Astrocyte (in vitro differentiated cells and primary cell): ENCODE results near the gene NCDN. TPM values are rescaled to one million over a fixed set of nuclear protein-coding genes. Genes with fewer than 3 reads are reported as not detected.

Source experiments
- DNase-seq: peaks from one replicate; pipeline ENCODE4 v3.0.0-alpha.2; 2010; ENCODE audit warnings: low read depth
- FAIRE-seq: peaks from 2 replicates; lab custom pipeline; 2011; peaks lifted over from hg19 to GRCh38; lab: Jason Lieb, UNC
- H2AFZ ChIP-seq: 2 replicates; pipeline ENCODE4 v1.6.0; 2012; ENCODE audit warnings: low read depth, low read length, inconsistent platforms
- H3K27ac ChIP-seq: 2 replicates; pipeline ENCODE4 v1.5.1; 2011; ENCODE audit warnings: low read depth, low read length, inconsistent platforms
- H3K27me3 ChIP-seq: 2 replicates; pipeline ENCODE4 v1.6.0; 2011; ENCODE audit warnings: low read length, inconsistent platforms; ENCODE audit not compliant: insufficient read depth
- H3K36me3 ChIP-seq: 2 replicates; pipeline ENCODE4 v1.5.1; 2011; ENCODE audit warnings: low read length, inconsistent platforms; ENCODE audit not compliant: insufficient read depth
- H3K4me1 ChIP-seq: 2 replicates; pipeline ENCODE4 v1.5.1; 2011; ENCODE audit warnings: low read length, inconsistent platforms; ENCODE audit not compliant: insufficient read depth
- H3K4me2 ChIP-seq: 2 replicates; pipeline ENCODE4 v1.6.0; 2012; ENCODE audit warnings: low read length, inconsistent platforms
- H3K4me3 ChIP-seq: 2 replicates; pipeline ENCODE4 v1.5.1; 2011; ENCODE audit warnings: low read depth, mild to moderate bottlenecking, low read length, inconsistent platforms; ENCODE audit not compliant: insufficient read depth
- H3K79me2 ChIP-seq: 2 replicates; pipeline ENCODE4 v1.6.0; 2012; ENCODE audit warnings: mild to moderate bottlenecking, low read length, inconsistent platforms; ENCODE audit not compliant: insufficient read depth
- H3K9ac ChIP-seq: 2 replicates; pipeline ENCODE4 v1.6.0; 2012; ENCODE audit warnings: mild to moderate bottlenecking, low read length, inconsistent platforms
- H3K9me3 ChIP-seq: 2 replicates; pipeline ENCODE4 v1.5.1; 2012; ENCODE audit warnings: low read depth, mild to moderate bottlenecking, low read length, inconsistent platforms; ENCODE audit not compliant: insufficient read depth
- H4K20me1 ChIP-seq: 2 replicates; pipeline ENCODE4 v1.6.0; 2012; ENCODE audit warnings: low read length, inconsistent platforms; ENCODE audit not compliant: insufficient read depth
- H3K27ac Mint-ChIP-seq: one replicate; pipeline ENCODE4 v1.8.0; 2021; ENCODE audit warnings: mild to moderate bottlenecking, mixed read lengths; ENCODE audit not compliant: unreplicated experiment
- H3K27me3 Mint-ChIP-seq: one replicate; pipeline ENCODE4 v1.8.0; 2021; ENCODE audit warnings: low read depth, mixed read lengths; ENCODE audit not compliant: unreplicated experiment
- H3K36me3 Mint-ChIP-seq: one replicate; pipeline ENCODE4 v1.8.0; 2021; ENCODE audit warnings: low read depth, mixed read lengths; ENCODE audit not compliant: unreplicated experiment
- H3K4me1 Mint-ChIP-seq: one replicate; pipeline ENCODE4 v1.8.0; 2021; ENCODE audit warnings: low read depth, mixed read lengths; ENCODE audit not compliant: unreplicated experiment
- H3K4me3 Mint-ChIP-seq: one replicate; pipeline ENCODE4 v1.8.0; 2021; ENCODE audit warnings: mild to moderate bottlenecking, moderate library complexity, mixed read lengths; ENCODE audit not compliant: unreplicated experiment
- H3K9me3 Mint-ChIP-seq: one replicate; pipeline ENCODE4 v1.8.0; 2021; ENCODE audit warnings: mild to moderate bottlenecking, mixed read lengths; ENCODE audit not compliant: unreplicated experiment
- EZH2 ChIP-seq: IDR thresholded peaks from 2 replicates; pipeline ENCODE4 v1.6.1; 2012; ENCODE audit warnings: mild to moderate bottlenecking, low read length, inconsistent platforms; ENCODE audit not compliant: insufficient read depth
- total RNA-seq: library from RNA; stranded (reverse); gene quantifications from 2 replicates; pipeline ENCODE4 v1.2.1, GENCODE V29; 2021
- TF ChIP-seq, protein P1 (sequence below): IDR thresholded peaks from 2 replicates; pipeline ENCODE4 v1.5.1; 2011; ENCODE audit warnings: low read depth, mild to moderate bottlenecking, inconsistent platforms, low read length, moderate library complexity; ENCODE audit not compliant: insufficient read depth

The NCDN gene
- total RNA-seq, 1 donor from 2014 or later: 42.1 TPM

DNA sequence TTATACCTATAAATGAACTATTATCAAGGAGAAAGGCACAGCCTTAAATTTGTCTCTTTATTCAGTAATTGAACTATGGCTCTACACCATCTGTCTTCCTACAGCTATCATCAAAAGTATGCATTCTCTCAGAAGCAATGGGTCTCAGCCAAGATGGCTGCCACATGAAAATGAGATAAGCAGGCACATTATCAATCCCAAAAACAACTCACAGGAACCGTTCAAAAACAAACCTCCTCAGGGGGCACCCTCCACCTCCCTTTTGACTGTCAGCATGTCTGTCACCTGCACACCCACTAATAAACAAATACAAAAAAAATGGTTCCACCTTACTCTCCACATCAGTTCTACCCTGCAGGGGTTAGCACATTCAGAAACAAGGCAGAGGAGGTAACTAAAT lies 24.0 kb upstream of the NCDN start:
- no peak overlapping the region for H3K27ac Mint-ChIP-seq
- peaks cover 28% of the 10 kb centered on the region for H4K20me1 ChIP-seq

DNA sequence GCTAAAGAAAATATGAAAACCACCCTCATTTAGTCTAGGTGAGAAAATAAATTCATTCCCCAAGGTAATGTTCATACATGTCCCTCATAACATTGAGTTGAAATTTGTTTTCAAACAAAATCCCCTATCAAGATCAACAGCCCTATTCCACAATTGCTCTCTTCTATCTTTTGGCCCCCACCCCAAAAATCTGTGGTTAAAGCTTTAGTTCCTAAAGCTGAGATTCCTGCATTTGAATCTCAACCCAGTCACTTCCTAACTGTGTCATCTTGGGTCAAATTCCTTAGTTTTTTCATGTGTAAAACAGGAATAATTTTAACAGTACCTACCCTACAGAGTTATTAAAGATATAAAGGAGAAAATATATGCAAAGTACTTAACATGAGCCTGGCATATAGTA lies 22.4 kb upstream of the NCDN start:
- FAIRE-seq: no peak

More for the DNA sequence above, 24.0 kb upstream of the NCDN start:
- Mint-ChIP-seq H3K4me1 (peaks cover 12% of the 10 kb centered on the region), H3K9me3 (peaks cover 18% of the 10 kb centered on the region), H3K27me3 (no peaks in the 10 kb centered on the region), H3K4me3 (no peak overlapping the region), H3K36me3 (peaks cover 30% of the 10 kb centered on the region)
- H3K9me3 ChIP-seq: no peaks in the 10 kb centered on the region
- H3K4me3 ChIP-seq: no peak overlapping the region
- H3K27ac ChIP-seq: no peak overlapping the region
- H3K27me3 ChIP-seq: no peaks in the 10 kb centered on the region
- FAIRE-seq (peak; percentile 37), DNase-seq (no peak)
- peaks cover 6% of the 10 kb centered on the region for H3K4me1 ChIP-seq
- no peak overlapping the region for H3K9ac ChIP-seq
- peaks cover 3% of the 10 kb centered on the region for H3K36me3 ChIP-seq
- H3K79me2 ChIP-seq: peaks cover 24% of the 10 kb centered on the region
- no peak overlapping the region for H2AFZ ChIP-seq
- TF ChIP-seq, protein P1, sequence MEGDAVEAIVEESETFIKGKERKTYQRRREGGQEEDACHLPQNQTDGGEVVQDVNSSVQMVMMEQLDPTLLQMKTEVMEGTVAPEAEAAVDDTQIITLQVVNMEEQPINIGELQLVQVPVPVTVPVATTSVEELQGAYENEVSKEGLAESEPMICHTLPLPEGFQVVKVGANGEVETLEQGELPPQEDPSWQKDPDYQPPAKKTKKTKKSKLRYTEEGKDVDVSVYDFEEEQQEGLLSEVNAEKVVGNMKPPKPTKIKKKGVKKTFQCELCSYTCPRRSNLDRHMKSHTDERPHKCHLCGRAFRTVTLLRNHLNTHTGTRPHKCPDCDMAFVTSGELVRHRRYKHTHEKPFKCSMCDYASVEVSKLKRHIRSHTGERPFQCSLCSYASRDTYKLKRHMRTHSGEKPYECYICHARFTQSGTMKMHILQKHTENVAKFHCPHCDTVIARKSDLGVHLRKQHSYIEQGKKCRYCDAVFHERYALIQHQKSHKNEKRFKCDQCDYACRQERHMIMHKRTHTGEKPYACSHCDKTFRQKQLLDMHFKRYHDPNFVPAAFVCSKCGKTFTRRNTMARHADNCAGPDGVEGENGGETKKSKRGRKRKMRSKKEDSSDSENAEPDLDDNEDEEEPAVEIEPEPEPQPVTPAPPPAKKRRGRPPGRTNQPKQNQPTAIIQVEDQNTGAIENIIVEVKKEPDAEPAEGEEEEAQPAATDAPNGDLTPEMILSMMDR: no peak
- no peak for TF ChIP-seq EZH2
- no peak overlapping the region for H3K4me2 ChIP-seq

More for the DNA sequence above, 22.4 kb upstream of the NCDN start:
- Histone ChIP-seq H3K79me2 (peaks cover 24% of the 10 kb centered on the region), H3K4me3 (no peak overlapping the region), H3K4me2 (no peak overlapping the region), H4K20me1 (peaks cover 44% of the 10 kb centered on the region), H3K9me3 (no peaks in the 10 kb centered on the region), H3K27me3 (no peaks in the 10 kb centered on the region), H3K9ac (no peak overlapping the region), H3K36me3 (peaks cover 2% of the 10 kb centered on the region), H3K4me1 (peaks cover 23% of the 10 kb centered on the region), H2AFZ (no peak overlapping the region), H3K27ac (no peak overlapping the region)
- Mint-ChIP-seq H3K36me3 (peaks cover 22% of the 10 kb centered on the region), H3K4me3 (no peak overlapping the region), H3K4me1 (peaks cover 25% of the 10 kb centered on the region), H3K27me3 (no peaks in the 10 kb centered on the region), H3K27ac (no peak overlapping the region), H3K9me3 (peaks cover 7% of the 10 kb centered on the region)
- no peak for TF ChIP-seq EZH2
- TF ChIP-seq, protein P1: no peak
- peak; percentile 32 for DNase-seq
